ENCODE data around the gene GRSF1.
"Not testable (repeated sequence)": the region's sequence is repeated elsewhere in the genome, so short reads cannot be mapped to it uniquely, and the experiment has no call there.

GRSF1 gene

DNA sequence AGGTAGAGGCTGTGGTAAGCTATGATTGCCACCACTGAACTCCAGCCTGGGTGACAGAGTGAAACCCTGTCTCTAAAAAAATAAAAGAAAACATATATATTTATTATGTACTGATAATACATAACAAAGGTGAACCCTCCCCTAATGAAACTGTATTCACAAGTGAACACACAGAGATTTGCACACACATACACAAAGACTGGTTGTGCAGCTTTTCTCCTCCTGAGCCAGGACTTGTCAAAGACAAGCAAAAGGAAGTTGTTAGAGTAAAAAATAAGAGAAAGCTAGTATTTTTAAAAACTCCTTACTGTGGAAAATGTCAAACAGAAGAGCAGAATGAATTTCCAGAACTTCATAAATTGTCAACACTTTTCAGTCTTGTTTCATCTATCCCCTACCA is 1.5 kb upstream of the GRSF1 start:
- ATAC-seq = no peak
- TF ChIP-seq, protein P1, sequence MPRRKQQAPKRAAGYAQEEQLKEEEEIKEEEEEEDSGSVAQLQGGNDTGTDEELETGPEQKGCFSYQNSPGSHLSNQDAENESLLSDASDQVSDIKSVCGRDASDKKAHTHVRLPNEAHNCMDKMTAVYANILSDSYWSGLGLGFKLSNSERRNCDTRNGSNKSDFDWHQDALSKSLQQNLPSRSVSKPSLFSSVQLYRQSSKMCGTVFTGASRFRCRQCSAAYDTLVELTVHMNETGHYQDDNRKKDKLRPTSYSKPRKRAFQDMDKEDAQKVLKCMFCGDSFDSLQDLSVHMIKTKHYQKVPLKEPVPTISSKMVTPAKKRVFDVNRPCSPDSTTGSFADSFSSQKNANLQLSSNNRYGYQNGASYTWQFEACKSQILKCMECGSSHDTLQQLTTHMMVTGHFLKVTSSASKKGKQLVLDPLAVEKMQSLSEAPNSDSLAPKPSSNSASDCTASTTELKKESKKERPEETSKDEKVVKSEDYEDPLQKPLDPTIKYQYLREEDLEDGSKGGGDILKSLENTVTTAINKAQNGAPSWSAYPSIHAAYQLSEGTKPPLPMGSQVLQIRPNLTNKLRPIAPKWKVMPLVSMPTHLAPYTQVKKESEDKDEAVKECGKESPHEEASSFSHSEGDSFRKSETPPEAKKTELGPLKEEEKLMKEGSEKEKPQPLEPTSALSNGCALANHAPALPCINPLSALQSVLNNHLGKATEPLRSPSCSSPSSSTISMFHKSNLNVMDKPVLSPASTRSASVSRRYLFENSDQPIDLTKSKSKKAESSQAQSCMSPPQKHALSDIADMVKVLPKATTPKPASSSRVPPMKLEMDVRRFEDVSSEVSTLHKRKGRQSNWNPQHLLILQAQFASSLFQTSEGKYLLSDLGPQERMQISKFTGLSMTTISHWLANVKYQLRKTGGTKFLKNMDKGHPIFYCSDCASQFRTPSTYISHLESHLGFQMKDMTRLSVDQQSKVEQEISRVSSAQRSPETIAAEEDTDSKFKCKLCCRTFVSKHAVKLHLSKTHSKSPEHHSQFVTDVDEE (CRISPR knock-in tag; IDR thresholded peaks at IDR 0.05) = no peak
- TF ChIP-seq ISL1 (CRISPR knock-in tag; IDR thresholded peaks at IDR 0.05) = no peak
- TF ChIP-seq, protein P2, sequence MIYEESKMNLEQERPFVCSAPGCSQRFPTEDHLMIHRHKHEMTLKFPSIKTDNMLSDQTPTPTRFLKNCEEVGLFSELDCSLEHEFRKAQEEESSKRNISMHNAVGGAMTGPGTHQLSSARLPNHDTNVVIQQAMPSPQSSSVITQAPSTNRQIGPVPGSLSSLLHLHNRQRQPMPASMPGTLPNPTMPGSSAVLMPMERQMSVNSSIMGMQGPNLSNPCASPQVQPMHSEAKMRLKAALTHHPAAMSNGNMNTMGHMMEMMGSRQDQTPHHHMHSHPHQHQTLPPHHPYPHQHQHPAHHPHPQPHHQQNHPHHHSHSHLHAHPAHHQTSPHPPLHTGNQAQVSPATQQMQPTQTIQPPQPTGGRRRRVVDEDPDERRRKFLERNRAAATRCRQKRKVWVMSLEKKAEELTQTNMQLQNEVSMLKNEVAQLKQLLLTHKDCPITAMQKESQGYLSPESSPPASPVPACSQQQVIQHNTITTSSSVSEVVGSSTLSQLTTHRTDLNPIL (CRISPR knock-in tag; IDR thresholded peaks at IDR 0.05; ENCODE audit: low read depth) = no peak
- TF ChIP-seq ZNF8 (CRISPR knock-in tag; IDR thresholded peaks at IDR 0.05) = no peak
- no peak for TF ChIP-seq ZNF70 (CRISPR knock-in tag; IDR thresholded peaks at IDR 0.05)
- no peak for TF ChIP-seq ZFP30 (CRISPR knock-in tag; IDR thresholded peaks at IDR 0.05)
- no peak for TF ChIP-seq TCF4 (CRISPR knock-in tag; IDR thresholded peaks at IDR 0.05; ENCODE audit: borderline replicate concordance)
- TF ChIP-seq, protein P3, sequence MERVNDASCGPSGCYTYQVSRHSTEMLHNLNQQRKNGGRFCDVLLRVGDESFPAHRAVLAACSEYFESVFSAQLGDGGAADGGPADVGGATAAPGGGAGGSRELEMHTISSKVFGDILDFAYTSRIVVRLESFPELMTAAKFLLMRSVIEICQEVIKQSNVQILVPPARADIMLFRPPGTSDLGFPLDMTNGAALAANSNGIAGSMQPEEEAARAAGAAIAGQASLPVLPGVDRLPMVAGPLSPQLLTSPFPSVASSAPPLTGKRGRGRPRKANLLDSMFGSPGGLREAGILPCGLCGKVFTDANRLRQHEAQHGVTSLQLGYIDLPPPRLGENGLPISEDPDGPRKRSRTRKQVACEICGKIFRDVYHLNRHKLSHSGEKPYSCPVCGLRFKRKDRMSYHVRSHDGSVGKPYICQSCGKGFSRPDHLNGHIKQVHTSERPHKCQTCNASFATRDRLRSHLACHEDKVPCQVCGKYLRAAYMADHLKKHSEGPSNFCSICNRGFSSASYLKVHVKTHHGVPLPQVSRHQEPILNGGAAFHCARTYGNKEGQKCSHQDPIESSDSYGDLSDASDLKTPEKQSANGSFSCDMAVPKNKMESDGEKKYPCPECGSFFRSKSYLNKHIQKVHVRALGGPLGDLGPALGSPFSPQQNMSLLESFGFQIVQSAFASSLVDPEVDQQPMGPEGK (CRISPR knock-in tag; IDR thresholded peaks at IDR 0.05; ENCODE audit: borderline replicate concordance) = no peak
- TF ChIP-seq ZNF565 (CRISPR knock-in tag; conservative IDR thresholded peaks at IDR 0.05; ENCODE audit: low read depth) = no peak
- no peak for TF ChIP-seq TOX (CRISPR knock-in tag; IDR thresholded peaks at IDR 0.05; ENCODE audit: borderline replicate concordance)
- TF ChIP-seq, protein P4, sequence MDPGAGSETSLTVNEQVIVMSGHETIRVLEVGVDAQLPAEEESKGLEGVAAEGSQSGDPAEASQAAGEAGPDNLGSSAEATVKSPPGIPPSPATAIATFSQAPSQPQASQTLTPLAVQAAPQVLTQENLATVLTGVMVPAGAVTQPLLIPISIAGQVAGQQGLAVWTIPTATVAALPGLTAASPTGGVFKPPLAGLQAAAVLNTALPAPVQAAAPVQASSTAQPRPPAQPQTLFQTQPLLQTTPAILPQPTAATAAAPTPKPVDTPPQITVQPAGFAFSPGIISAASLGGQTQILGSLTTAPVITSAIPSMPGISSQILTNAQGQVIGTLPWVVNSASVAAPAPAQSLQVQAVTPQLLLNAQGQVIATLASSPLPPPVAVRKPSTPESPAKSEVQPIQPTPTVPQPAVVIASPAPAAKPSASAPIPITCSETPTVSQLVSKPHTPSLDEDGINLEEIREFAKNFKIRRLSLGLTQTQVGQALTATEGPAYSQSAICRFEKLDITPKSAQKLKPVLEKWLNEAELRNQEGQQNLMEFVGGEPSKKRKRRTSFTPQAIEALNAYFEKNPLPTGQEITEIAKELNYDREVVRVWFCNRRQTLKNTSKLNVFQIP (CRISPR knock-in tag; IDR thresholded peaks at IDR 0.05; ENCODE audit: borderline replicate concordance, low read depth) = no peak
- no peak for TF ChIP-seq CSDC2 (CRISPR knock-in tag; IDR thresholded peaks at IDR 0.05)
- no peak for TF ChIP-seq ZFP3 (CRISPR knock-in tag; IDR thresholded peaks at IDR 0.05)
- no peak for TF ChIP-seq GLIS3 (CRISPR knock-in tag; IDR thresholded peaks at IDR 0.05)
- TF ChIP-seq ARNTL (CRISPR knock-in tag; IDR thresholded peaks at IDR 0.05; ENCODE audit: borderline replicate concordance, low read depth) = no peak
- no peak for TF ChIP-seq RARB (CRISPR knock-in tag; IDR thresholded peaks at IDR 0.05)
- no peak for TF ChIP-seq ZC3H10 (CRISPR knock-in tag; IDR thresholded peaks at IDR 0.05)
- no peak for TF ChIP-seq OSR1 (CRISPR knock-in tag; IDR thresholded peaks at IDR 0.05)
- TF ChIP-seq BACH2 (CRISPR knock-in tag; IDR thresholded peaks at IDR 0.05; ENCODE audit: borderline replicate concordance) = no peak

DNA sequence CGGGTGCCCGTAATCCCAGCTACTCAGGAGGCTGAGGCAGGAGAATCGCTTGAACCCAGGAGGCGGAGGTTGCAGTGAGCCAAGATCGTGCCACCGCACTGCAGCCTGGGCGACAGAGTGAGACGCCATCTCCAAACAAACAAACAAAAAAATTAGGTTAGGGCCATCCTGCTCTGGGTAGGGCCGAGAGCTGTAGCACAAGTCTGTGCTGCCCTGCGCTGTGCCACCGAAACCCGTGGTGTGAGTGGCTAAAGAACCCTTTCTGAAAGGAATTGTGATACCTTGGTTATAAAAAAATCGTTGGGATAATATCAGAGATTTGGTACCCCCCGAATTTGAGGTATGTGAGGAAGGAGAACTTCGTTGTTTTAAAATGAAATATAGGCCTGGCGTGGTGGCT is 941 bp upstream of the GRSF1 start:
- ATAC-seq = not testable (repeated sequence)

DNA sequence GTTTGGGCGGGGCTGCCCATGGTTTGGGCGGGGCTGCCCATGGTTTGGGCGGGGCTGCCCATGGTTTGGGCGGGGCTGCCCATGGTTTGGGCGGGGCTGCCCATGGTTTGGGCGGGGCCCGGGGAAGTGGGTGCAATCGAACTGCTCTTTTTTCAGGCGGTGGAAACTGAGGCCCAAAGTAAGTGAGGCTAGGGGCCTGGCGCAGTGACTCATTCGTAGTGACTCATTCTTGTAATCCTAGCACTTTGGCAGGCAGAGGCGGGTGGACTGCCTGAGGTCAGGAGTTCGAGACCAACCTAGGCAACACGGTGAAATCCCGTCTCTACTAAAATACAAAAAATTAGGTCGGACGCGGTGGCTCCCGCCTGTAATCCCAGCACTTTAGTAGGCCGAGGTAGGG is 447 bp upstream of the GRSF1 start:
- not testable (repeated sequence) for ATAC-seq

DNA sequence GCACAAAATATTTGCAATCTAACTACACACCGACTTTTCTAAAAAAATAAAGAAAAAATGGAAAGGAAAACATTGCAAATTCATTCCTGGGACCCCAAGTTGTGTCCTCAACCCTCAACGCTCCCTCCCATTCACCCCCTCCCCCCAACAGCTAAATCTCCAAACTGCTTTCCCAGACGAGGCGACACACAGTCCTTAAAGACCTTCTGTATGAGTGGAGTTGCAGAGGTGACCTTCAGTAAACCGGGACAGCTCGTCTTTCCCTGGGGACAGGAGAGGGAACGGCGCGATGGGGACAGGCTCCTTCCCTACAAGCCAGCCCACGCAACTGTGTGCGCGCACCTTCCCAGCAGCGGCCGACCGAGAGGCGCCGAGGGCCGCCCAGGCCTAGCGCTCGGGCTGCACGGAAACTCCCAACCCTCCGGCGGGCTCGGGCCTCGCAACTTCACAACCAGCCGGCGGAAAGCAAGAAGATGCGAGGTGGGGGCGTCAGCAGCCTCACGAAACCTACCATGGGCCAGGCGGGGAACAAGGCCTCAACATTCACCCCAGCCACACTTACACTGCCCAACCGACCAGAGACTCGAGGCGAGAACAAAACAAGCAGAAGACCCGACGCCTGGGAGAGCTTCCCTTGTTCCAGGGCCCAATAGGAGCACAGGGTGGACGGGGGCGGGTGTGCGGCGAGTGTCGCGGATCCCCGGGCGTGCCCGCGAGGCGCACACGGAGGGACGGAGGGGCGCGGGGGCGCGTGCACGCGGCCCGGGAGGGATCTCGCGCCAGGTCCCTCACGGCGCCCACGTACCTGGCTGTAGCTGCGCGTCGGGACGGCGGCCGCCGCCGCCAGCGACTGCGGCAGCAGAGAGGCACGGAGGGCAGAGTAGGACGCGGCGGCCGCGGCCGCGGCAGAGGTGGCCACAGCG is 763 bp downstream of the GRSF1 start:
- TF ChIP-seq, protein P2 (CRISPR knock-in tag; IDR thresholded peaks at IDR 0.05; ENCODE audit: low read depth) = no peak
- TF ChIP-seq, protein P3 (CRISPR knock-in tag; IDR thresholded peaks at IDR 0.05; ENCODE audit: borderline replicate concordance) = no peak
- TF ChIP-seq PPARA (CRISPR knock-in tag; IDR thresholded peaks at IDR 0.05; ENCODE audit: borderline replicate concordance) (no peak), ISL1 (CRISPR knock-in tag; IDR thresholded peaks at IDR 0.05) (no peak)
- ATAC-seq = peak; percentile 72

All from SK-N-SH treated with all-trans-retinoic acid at 6 μM for 48 hours (cell line).